Activated CD8-positive, alpha-beta memory T cell treated with anti-CD3 and anti-CD28 coated beads, Interleukin-2, amount 50 U/mL, for 24 hours (primary cell): Measurements from ENCODE around the gene ZNF14.
"Not testable (repeated sequence)": the region's sequence is repeated elsewhere in the genome, so short reads cannot be mapped to it uniquely, and the experiment has no call there.

ENCODE experiments used
- DNase-seq: peaks from one replicate; pipeline ENCODE4 v3.0.0-alpha.2; 2020; ENCODE audit errors: extremely low read depth

The ZNF14 gene

GRCh38 chr19:19732579-19733501 lies at the start of gene ZNF14:
TSS of gene ZNF14 (minus strand) at chr19:19733112. CDS start at chr19:19732958, 154 bp downstream.
- peak; percentile 87 for DNase-seq

GRCh38 chr19:19781791-19782190 lies 48.9 kb upstream of the ZNF14 start:
- DNase-seq, result not testable (repeated sequence)

GRCh38 chr19:19778666-19779065 lies 45.8 kb upstream of the ZNF14 start:
- DNase-seq, result no peak

- no peak for DNase-seq
Observed at GRCh38 chr19:19777692-19778091, 44.8 kb upstream of the ZNF14 start.

GRCh38 chr19:19776206-19777008 lies 43.5 kb upstream of the ZNF14 start:
- peak; percentile 85 for DNase-seq

- DNase-seq, result no peak
Observed at GRCh38 chr19:19775891-19776205, 42.9 kb upstream of the ZNF14 start.

- no peak for DNase-seq
Observed at GRCh38 chr19:19774354-19775033, 41.6 kb upstream of the ZNF14 start.

- not testable (repeated sequence) for DNase-seq
Observed at GRCh38 chr19:19771963-19772362, 39.1 kb upstream of the ZNF14 start.

GRCh38 chr19:19769971-19770370 lies 37.1 kb upstream of the ZNF14 start:
- DNase-seq, result not testable (repeated sequence)

- DNase-seq, result no peak
Observed at GRCh38 chr19:19758164-19758563, 25.3 kb upstream of the ZNF14 start.

GRCh38 chr19:19752760-19753403 lies 20.0 kb upstream of the ZNF14 start:
- no peak for DNase-seq

GRCh38 chr19:19751846-19752245 lies 18.9 kb upstream of the ZNF14 start:
- DNase-seq, result no peak

GRCh38 chr19:19750842-19751790 lies 18.2 kb upstream of the ZNF14 start:
- no peak for DNase-seq

- no peak for DNase-seq
Observed at GRCh38 chr19:19749908-19750841, 17.3 kb upstream of the ZNF14 start.

- DNase-seq, result no peak
Observed at GRCh38 chr19:19749117-19749907, 16.4 kb upstream of the ZNF14 start.

GRCh38 chr19:19748249-19748938 lies 15.5 kb upstream of the ZNF14 start:
- no peak for DNase-seq

GRCh38 chr19:19747357-19748220 lies 14.7 kb upstream of the ZNF14 start:
- DNase-seq, result no peak
